PFSK-1 (cell line): ENCODE measurements around the gene THEM4.

Experiments used
- FOXP2 ChIP-seq: optimal IDR thresholded peaks from 2 replicates; pipeline ENCODE3; 2011; ENCODE audit warnings: borderline replicate concordance, control low read depth, inconsistent platforms; ENCODE audit not compliant: insufficient read depth; ENCODE audit errors: extremely low read length, extremely low read depth
- POLR2AphosphoS5 ChIP-seq: IDR thresholded peaks from 2 replicates; pipeline ENCODE4 v1.6.1; 2012; ENCODE audit warnings: low read depth, mild to moderate bottlenecking, control low read depth, low read length, moderate library complexity
- SIN3A ChIP-seq: IDR thresholded peaks from 2 replicates; pipeline ENCODE4 v1.6.1; 2012; ENCODE audit warnings: mild to moderate bottlenecking, low read length, moderate library complexity, borderline replicate concordance; ENCODE audit not compliant: insufficient read depth
- TAF1 ChIP-seq: IDR thresholded peaks from 2 replicates; pipeline ENCODE4 v1.6.1; 2012; ENCODE audit warnings: low read length, control low read depth, borderline replicate concordance; ENCODE audit not compliant: insufficient read depth
- TF ChIP-seq, protein P1 (sequence below), 2 experiments: IDR thresholded peaks; 2 replicates each; pipeline versions ENCODE4 v1.6.1 to v1.8.0; 2011 to 2012; ENCODE audit warnings: low read depth in 2 of 2, low read length in 2 of 2, control low read depth in 1 of 2, inconsistent platforms in 1 of 2, mild to moderate bottlenecking in 1 of 2, moderate library complexity in 1 of 2; ENCODE audit not compliant: insufficient read depth in 1 of 2

DNA sequence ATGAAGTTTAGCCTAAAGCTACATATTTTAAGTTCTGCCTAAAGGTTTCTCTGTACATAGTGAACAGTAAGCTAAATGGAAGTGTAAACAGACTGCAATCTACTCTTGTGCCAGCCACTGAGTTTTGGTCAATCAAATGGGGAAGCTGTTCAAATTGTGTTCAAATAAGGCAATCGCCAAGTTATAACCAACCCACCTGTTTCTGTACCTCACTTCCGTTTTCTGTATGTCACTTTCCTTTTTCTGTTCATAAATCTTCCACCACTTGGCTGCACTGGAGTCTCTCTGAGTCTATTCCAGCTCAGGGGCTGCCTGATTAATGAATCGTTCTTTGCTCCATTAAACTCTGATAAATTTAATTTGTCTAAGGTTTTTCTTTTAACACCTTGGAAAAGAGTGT lies 10.8 kb upstream of the THEM4 start:
- TF ChIP-seq POLR2AphosphoS5 (no peak), TAF1 (no peak), SIN3A (no peak), FOXP2 (no peak)
- TF ChIP-seq, protein P1, sequence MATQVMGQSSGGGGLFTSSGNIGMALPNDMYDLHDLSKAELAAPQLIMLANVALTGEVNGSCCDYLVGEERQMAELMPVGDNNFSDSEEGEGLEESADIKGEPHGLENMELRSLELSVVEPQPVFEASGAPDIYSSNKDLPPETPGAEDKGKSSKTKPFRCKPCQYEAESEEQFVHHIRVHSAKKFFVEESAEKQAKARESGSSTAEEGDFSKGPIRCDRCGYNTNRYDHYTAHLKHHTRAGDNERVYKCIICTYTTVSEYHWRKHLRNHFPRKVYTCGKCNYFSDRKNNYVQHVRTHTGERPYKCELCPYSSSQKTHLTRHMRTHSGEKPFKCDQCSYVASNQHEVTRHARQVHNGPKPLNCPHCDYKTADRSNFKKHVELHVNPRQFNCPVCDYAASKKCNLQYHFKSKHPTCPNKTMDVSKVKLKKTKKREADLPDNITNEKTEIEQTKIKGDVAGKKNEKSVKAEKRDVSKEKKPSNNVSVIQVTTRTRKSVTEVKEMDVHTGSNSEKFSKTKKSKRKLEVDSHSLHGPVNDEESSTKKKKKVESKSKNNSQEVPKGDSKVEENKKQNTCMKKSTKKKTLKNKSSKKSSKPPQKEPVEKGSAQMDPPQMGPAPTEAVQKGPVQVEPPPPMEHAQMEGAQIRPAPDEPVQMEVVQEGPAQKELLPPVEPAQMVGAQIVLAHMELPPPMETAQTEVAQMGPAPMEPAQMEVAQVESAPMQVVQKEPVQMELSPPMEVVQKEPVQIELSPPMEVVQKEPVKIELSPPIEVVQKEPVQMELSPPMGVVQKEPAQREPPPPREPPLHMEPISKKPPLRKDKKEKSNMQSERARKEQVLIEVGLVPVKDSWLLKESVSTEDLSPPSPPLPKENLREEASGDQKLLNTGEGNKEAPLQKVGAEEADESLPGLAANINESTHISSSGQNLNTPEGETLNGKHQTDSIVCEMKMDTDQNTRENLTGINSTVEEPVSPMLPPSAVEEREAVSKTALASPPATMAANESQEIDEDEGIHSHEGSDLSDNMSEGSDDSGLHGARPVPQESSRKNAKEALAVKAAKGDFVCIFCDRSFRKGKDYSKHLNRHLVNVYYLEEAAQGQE (IDR thresholded peaks at IDR 0.05; ENCODE audit: insufficient read depth in 1 of 2, low read depth in 2 of 2, low read length in 2 of 2): no peak
